GM12873 (cell line): ENCODE measurements around the gene LAMB3.

Experiments used
- CTCF ChIP-seq: IDR thresholded peaks from 2 replicates; pipeline ENCODE4 v1.5.1; 2012; ENCODE audit warnings: low read depth, mild to moderate bottlenecking, moderate library complexity, low read length, control low read depth; ENCODE audit not compliant: insufficient read depth; ENCODE audit errors: missing control alignments

The LAMB3 gene

GRCh38 chr1:209688746-209689234, 36.6 kb upstream of the LAMB3 start:
- TF ChIP-seq CTCF, result no peak

- TF ChIP-seq CTCF, result no peak
Measured at GRCh38 chr1:209686322-209686721, 34.1 kb upstream of the LAMB3 start.

GRCh38 chr1:209685821-209686220, 33.6 kb upstream of the LAMB3 start:
- no peak for TF ChIP-seq CTCF

GRCh38 chr1:209678981-209679539, 26.8 kb upstream of the LAMB3 start:
- TF ChIP-seq CTCF, result no peak

- no peak for TF ChIP-seq CTCF
Measured at GRCh38 chr1:209675565-209676154, 23.4 kb upstream of the LAMB3 start.

- no peak for TF ChIP-seq CTCF
Measured at GRCh38 chr1:209674957-209675564, 22.8 kb upstream of the LAMB3 start, which contains the start of gene G0S2. G0S2 (plus strand) TSS chr1:209675412; CDS start chr1:209675685, 273 bp downstream.

GRCh38 chr1:209673631-209674417, 21.6 kb upstream of the LAMB3 start:
- TF ChIP-seq CTCF, result no peak
